Measurements from ENCODE around the gene TBX10. TPM values are rescaled to one million over a fixed set of nuclear protein-coding genes. Genes with fewer than 3 reads are reported as not detected.

TBX10 gene
- polyA plus RNA-seq, 1 of the 3 experiments (the other 2 are of a cell fraction) = not detected

- Histone ChIP-seq H3K4me2 (no peak overlapping the region), H3K4me3 (ENCODE audit: low read depth in 2 of 2, low read length in 1 of 2) (no peak overlapping the region), H3K9ac (no peak overlapping the region), H3K27ac (ENCODE audit: low read depth in 2 of 2, low read length in 1 of 2) (no peak overlapping the region), H3K27me3 (ENCODE audit: insufficient read depth) (no peaks in the 10 kb centered on the region), H3K9me2 (no peaks in the 10 kb centered on the region), H3K36me3 (replicated peaks in 1 of 2; ENCODE audit: control insufficient read depth in 1 of 2, insufficient read depth in 2 of 2, low read length in 1 of 2) (peaks cover 5 to 42% of the 10 kb centered on the region in 2 experiments), H3K4me1 (ENCODE audit: control insufficient read depth in 1 of 2, insufficient read depth in 2 of 2, low read depth in 1 of 2, low read length in 1 of 2) (peaks cover 7 to 13% of the 10 kb centered on the region in 2 experiments; a peak in 3 of 4 replicates), H3K79me2 (ENCODE audit: insufficient read depth) (peaks cover 17% of the 10 kb centered on the region), H3K9me3 (no peaks in the 10 kb centered on the region), H3F3A (replicated peaks; ENCODE audit: insufficient read depth) (no peaks in the 10 kb centered on the region), H2AFZ (ENCODE audit: low read depth) (no peak overlapping the region), H4K20me1 (ENCODE audit: insufficient read depth) (peaks cover 2% of the 10 kb centered on the region; the same call in 1 of the 2 replicates)
- ChIA-PET CTCF (interaction anchor here (0.8 to 2.4 kb wide), 2 partner anchors 20 to 30 kb away, joined by 3 to 17 read pairs; partner anchors contain the start of genes NUDT8 and TBX10), POLR2A (no interaction called here)
- DNase-seq = no peak
- WGBS (ENCODE audit: low lambda C conversion rate) = 93% methylated on average over 8 of the region's 10 CpGs
- TF ChIP-seq SMC3 (IDR thresholded peaks at IDR 0.05; ENCODE audit: low read depth, low read length) (no peak), POLR2AphosphoS5 (IDR thresholded peaks at IDR 0.05; ENCODE audit: low read depth, low read length) (no peak), MAX (IDR thresholded peaks at IDR 0.05; ENCODE audit: low read depth) (no peak)
Observed at GRCh38 chr11:67609316-67609715, 30.2 kb downstream of the TBX10 start.

GRCh38 chr11:67608486-67608885 is 31.1 kb downstream of the TBX10 start:
- no peak for DNase-seq
- Histone ChIP-seq H3K9me2 (no peaks in the 10 kb centered on the region), H3K4me1 (ENCODE audit: control insufficient read depth in 1 of 2, insufficient read depth in 2 of 2, low read depth in 1 of 2, low read length in 1 of 2) (peaks cover 7 to 13% of the 10 kb centered on the region in 2 experiments; a peak in 3 of 4 replicates), H3K9me3 (no peaks in the 10 kb centered on the region), H4K20me1 (ENCODE audit: insufficient read depth) (no peaks in the 10 kb centered on the region), H2AFZ (ENCODE audit: low read depth) (no peak overlapping the region), H3K4me3 (ENCODE audit: low read depth in 2 of 2, low read length in 1 of 2) (no peak overlapping the region), H3K9ac (no peak overlapping the region), H3K27me3 (ENCODE audit: insufficient read depth) (no peaks in the 10 kb centered on the region), H3F3A (replicated peaks; ENCODE audit: insufficient read depth) (no peaks in the 10 kb centered on the region), H3K36me3 (replicated peaks in 1 of 2; ENCODE audit: control insufficient read depth in 1 of 2, insufficient read depth in 2 of 2, low read length in 1 of 2) (peaks cover 5 to 41% of the 10 kb centered on the region in 2 experiments), H3K4me2 (no peak overlapping the region), H3K27ac (ENCODE audit: low read depth in 2 of 2, low read length in 1 of 2) (no peak overlapping the region), H3K79me2 (ENCODE audit: insufficient read depth) (peaks cover 17% of the 10 kb centered on the region)
- ChIA-PET CTCF (interaction anchor here (1.1 to 2.4 kb wide), 3 partner anchors 21 to 34 kb away, joined by 3 to 17 read pairs (median 5); partner anchors contain the start of gene NUDT8), POLR2A (interaction anchor here (1.4 kb wide), 1 partner anchor 24 kb away, joined by 3 read pairs; no protein-coding TSS in a partner anchor)
- TF ChIP-seq, protein P1, sequence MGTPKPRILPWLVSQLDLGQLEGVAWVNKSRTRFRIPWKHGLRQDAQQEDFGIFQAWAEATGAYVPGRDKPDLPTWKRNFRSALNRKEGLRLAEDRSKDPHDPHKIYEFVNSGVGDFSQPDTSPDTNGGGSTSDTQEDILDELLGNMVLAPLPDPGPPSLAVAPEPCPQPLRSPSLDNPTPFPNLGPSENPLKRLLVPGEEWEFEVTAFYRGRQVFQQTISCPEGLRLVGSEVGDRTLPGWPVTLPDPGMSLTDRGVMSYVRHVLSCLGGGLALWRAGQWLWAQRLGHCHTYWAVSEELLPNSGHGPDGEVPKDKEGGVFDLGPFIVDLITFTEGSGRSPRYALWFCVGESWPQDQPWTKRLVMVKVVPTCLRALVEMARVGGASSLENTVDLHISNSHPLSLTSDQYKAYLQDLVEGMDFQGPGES (IDR thresholded peaks at IDR 0.05; ENCODE audit: low read depth, low read length) = no peak
- TF ChIP-seq EZH2phosphoT487 (IDR thresholded peaks at IDR 0.05; ENCODE audit: borderline replicate concordance, low read depth) = no peak
- TF ChIP-seq ZBTB33 (IDR thresholded peaks at IDR 0.05; ENCODE audit: borderline replicate concordance, low read depth) = no peak
- TF ChIP-seq RAD21 (IDR thresholded peaks at IDR 0.05; ENCODE audit: low read length) = no peak
- TF ChIP-seq, protein P2, sequence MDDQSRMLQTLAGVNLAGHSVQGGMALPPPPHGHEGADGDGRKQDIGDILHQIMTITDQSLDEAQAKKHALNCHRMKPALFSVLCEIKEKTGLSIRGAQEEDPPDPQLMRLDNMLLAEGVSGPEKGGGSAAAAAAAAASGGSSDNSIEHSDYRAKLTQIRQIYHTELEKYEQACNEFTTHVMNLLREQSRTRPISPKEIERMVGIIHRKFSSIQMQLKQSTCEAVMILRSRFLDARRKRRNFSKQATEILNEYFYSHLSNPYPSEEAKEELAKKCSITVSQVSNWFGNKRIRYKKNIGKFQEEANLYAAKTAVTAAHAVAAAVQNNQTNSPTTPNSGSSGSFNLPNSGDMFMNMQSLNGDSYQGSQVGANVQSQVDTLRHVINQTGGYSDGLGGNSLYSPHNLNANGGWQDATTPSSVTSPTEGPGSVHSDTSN (IDR thresholded peaks at IDR 0.05) = no peak
- TF ChIP-seq FOSL2 (IDR thresholded peaks at IDR 0.05; ENCODE audit: borderline replicate concordance, low read depth) = no peak
- no peak for TF ChIP-seq NRF1 (IDR thresholded peaks at IDR 0.05; ENCODE audit: low read depth, low read length)
- no peak for TF ChIP-seq FOXJ3 (CRISPR knock-in tag; IDR thresholded peaks at IDR 0.05)
- TF ChIP-seq MXI1 (IDR thresholded peaks at IDR 0.05; ENCODE audit: low read depth, low read length) = no peak
- 89% methylated on average over 6 of the region's 8 CpGs for WGBS (ENCODE audit: low lambda C conversion rate)
